ENCODE measurements around the gene INCA1.
A peak's percentile ranks its signal among the peaks of the same experiment; 100 is the strongest.

INCA1 gene

GRCh38 chr17:5022171-5022711, 24.9 kb upstream of the INCA1 start:
- DNase-seq (ENCODE audit: low read depth, low spot score): no peak

GRCh38 chr17:5020502-5021023, 23.2 kb upstream of the INCA1 start:
- no peak overlapping the region for H3K27ac ChIP-seq
- H3K9ac ChIP-seq (ENCODE audit: insufficient read length): no peak overlapping the region
- no peak for DNase-seq (ENCODE audit: low read depth, low spot score)
- no peak overlapping the region for H3K4me3 ChIP-seq
- no peaks in the 10 kb centered on the region for H3K9me3 ChIP-seq (ENCODE audit: low read depth, low read length)
- peaks cover 9% of the 10 kb centered on the region; the same call in 1 of the 2 replicates for H3K36me3 ChIP-seq (ENCODE audit: insufficient read depth, low read length)
- no peak for TF ChIP-seq FOXP2 (optimal IDR thresholded peaks at IDR 0.05; ENCODE audit: control extremely low read depth, extremely low read length, insufficient read depth)
- TF ChIP-seq POLR2AphosphoS5 (IDR thresholded peaks at IDR 0.05; ENCODE audit: borderline replicate concordance, low read depth, low read length): no peak
- TF ChIP-seq EZH2 (IDR thresholded peaks at IDR 0.05): no peak

More at GRCh38 chr17:5022171-5022711, 24.9 kb upstream of the INCA1 start:
- no peaks in the 10 kb centered on the region for H3K9me3 ChIP-seq (ENCODE audit: low read depth, low read length)
- H3K36me3 ChIP-seq (ENCODE audit: insufficient read depth, low read length): peaks cover 9% of the 10 kb centered on the region; the same call in 1 of the 2 replicates
- TF ChIP-seq EZH2 (IDR thresholded peaks at IDR 0.05) (no peak), POLR2AphosphoS5 (IDR thresholded peaks at IDR 0.05; ENCODE audit: borderline replicate concordance, low read depth, low read length) (no peak), FOXP2 (optimal IDR thresholded peaks at IDR 0.05; ENCODE audit: control extremely low read depth, extremely low read length, insufficient read depth) (no peak)
- no peak overlapping the region for H3K9ac ChIP-seq (ENCODE audit: insufficient read length)
- no peak overlapping the region for H3K4me3 ChIP-seq
- no peak overlapping the region for H3K27ac ChIP-seq

GRCh38 chr17:5019475-5019956, 22.2 kb upstream of the INCA1 start:
- H3K9ac ChIP-seq (ENCODE audit: insufficient read length): no peak overlapping the region
- no peak for TF ChIP-seq FOXP2 (optimal IDR thresholded peaks at IDR 0.05; ENCODE audit: control extremely low read depth, extremely low read length, insufficient read depth)
- TF ChIP-seq POLR2AphosphoS5 (IDR thresholded peaks at IDR 0.05; ENCODE audit: borderline replicate concordance, low read depth, low read length): no peak
- TF ChIP-seq EZH2 (IDR thresholded peaks at IDR 0.05): no peak
- peaks cover 9% of the 10 kb centered on the region; the same call in 1 of the 2 replicates for H3K36me3 ChIP-seq (ENCODE audit: insufficient read depth, low read length)
- no peak for DNase-seq (ENCODE audit: low read depth, low spot score)
- H3K4me3 ChIP-seq: no peak overlapping the region
- no peaks in the 10 kb centered on the region for H3K9me3 ChIP-seq (ENCODE audit: low read depth, low read length)
- H3K27ac ChIP-seq: no peak overlapping the region

GRCh38 chr17:5014357-5014756, 17.0 kb upstream of the INCA1 start:
- no peak overlapping the region for H3K27ac ChIP-seq
- no peak for DNase-seq (ENCODE audit: low read depth, low spot score)
- H3K9ac ChIP-seq (ENCODE audit: insufficient read length): no peak overlapping the region
- H3K36me3 ChIP-seq (ENCODE audit: insufficient read depth, low read length): peaks cover 7% of the 10 kb centered on the region; the same call in 1 of the 2 replicates
- H3K4me3 ChIP-seq: no peak overlapping the region
- H3K9me3 ChIP-seq (ENCODE audit: low read depth, low read length): no peaks in the 10 kb centered on the region
- TF ChIP-seq FOXP2 (optimal IDR thresholded peaks at IDR 0.05; ENCODE audit: control extremely low read depth, extremely low read length, insufficient read depth) (no peak), POLR2AphosphoS5 (IDR thresholded peaks at IDR 0.05; ENCODE audit: borderline replicate concordance, low read depth, low read length) (no peak), EZH2 (IDR thresholded peaks at IDR 0.05) (no peak)

GRCh38 chr17:5011928-5012327, 14.6 kb upstream of the INCA1 start:
- H3K4me3 ChIP-seq: no peak overlapping the region
- H3K9ac ChIP-seq (ENCODE audit: insufficient read length): no peak overlapping the region
- H3K36me3 ChIP-seq (ENCODE audit: insufficient read depth, low read length): peaks cover 15% of the 10 kb centered on the region; the same call in 1 of the 2 replicates
- DNase-seq (ENCODE audit: low read depth, low spot score): no peak
- no peak overlapping the region for H3K27ac ChIP-seq
- H3K9me3 ChIP-seq (ENCODE audit: low read depth, low read length): no peaks in the 10 kb centered on the region
- TF ChIP-seq POLR2AphosphoS5 (IDR thresholded peaks at IDR 0.05; ENCODE audit: borderline replicate concordance, low read depth, low read length) (no peak), FOXP2 (optimal IDR thresholded peaks at IDR 0.05; ENCODE audit: control extremely low read depth, extremely low read length, insufficient read depth) (no peak), EZH2 (IDR thresholded peaks at IDR 0.05) (no peak)

- peaks cover 40% of the 10 kb centered on the region; the same call in 1 of the 2 replicates for H3K36me3 ChIP-seq (ENCODE audit: insufficient read depth, low read length)
- no peaks in the 10 kb centered on the region for H3K9me3 ChIP-seq (ENCODE audit: low read depth, low read length)
- TF ChIP-seq FOXP2 (optimal IDR thresholded peaks at IDR 0.05; ENCODE audit: control extremely low read depth, extremely low read length, insufficient read depth) (no peak), EZH2 (IDR thresholded peaks at IDR 0.05) (no peak), POLR2AphosphoS5 (IDR thresholded peaks at IDR 0.05; ENCODE audit: borderline replicate concordance, low read depth, low read length) (no peak)
These were observed 6.0 kb upstream of the INCA1 start for GRCh38 chr17:5003214-5003867.

GRCh38 chr17:5002121-5002788, 4.9 kb upstream of the INCA1 start:
- DNase-seq (ENCODE audit: low read depth, low spot score): no peak
- Histone ChIP-seq H3K36me3 (ENCODE audit: insufficient read depth, low read length) (peaks cover 33% of the 10 kb centered on the region; the same call in 1 of the 2 replicates), H3K27ac (no peak overlapping the region), H3K9ac (ENCODE audit: insufficient read length) (no peak overlapping the region), H3K4me3 (no peak overlapping the region), H3K9me3 (ENCODE audit: low read depth, low read length) (no peaks in the 10 kb centered on the region)
- TF ChIP-seq FOXP2 (optimal IDR thresholded peaks at IDR 0.05; ENCODE audit: control extremely low read depth, extremely low read length, insufficient read depth): no peak
- TF ChIP-seq POLR2AphosphoS5 (IDR thresholded peaks at IDR 0.05; ENCODE audit: borderline replicate concordance, low read depth, low read length): no peak
- no peak for TF ChIP-seq EZH2 (IDR thresholded peaks at IDR 0.05)

More at GRCh38 chr17:5003214-5003867, 6.0 kb upstream of the INCA1 start:
- H3K4me3 ChIP-seq: no peak overlapping the region
- H3K9ac ChIP-seq (ENCODE audit: insufficient read length): no peak overlapping the region
- H3K27ac ChIP-seq: no peak overlapping the region
- DNase-seq (ENCODE audit: low read depth, low spot score): no peak

- Histone ChIP-seq H3K9ac (ENCODE audit: insufficient read length) (peak overlapping the region; percentile 85), H3K27ac (no peak overlapping the region), H3K36me3 (ENCODE audit: insufficient read depth, low read length) (peaks cover 25% of the 10 kb centered on the region; the same call in 1 of the 2 replicates), H3K9me3 (ENCODE audit: low read depth, low read length) (no peaks in the 10 kb centered on the region), H3K4me3 (no peak overlapping the region)
- no peak for TF ChIP-seq FOXP2 (optimal IDR thresholded peaks at IDR 0.05; ENCODE audit: control extremely low read depth, extremely low read length, insufficient read depth)
- no peak for DNase-seq (ENCODE audit: low read depth, low spot score)
These were observed 2.9 kb upstream of the INCA1 start for GRCh38 chr17:5000237-5000639.

Data from SK-N-MC (cell line).